ENCODE data around the gene NTNG2.

Gene NTNG2

DNA sequence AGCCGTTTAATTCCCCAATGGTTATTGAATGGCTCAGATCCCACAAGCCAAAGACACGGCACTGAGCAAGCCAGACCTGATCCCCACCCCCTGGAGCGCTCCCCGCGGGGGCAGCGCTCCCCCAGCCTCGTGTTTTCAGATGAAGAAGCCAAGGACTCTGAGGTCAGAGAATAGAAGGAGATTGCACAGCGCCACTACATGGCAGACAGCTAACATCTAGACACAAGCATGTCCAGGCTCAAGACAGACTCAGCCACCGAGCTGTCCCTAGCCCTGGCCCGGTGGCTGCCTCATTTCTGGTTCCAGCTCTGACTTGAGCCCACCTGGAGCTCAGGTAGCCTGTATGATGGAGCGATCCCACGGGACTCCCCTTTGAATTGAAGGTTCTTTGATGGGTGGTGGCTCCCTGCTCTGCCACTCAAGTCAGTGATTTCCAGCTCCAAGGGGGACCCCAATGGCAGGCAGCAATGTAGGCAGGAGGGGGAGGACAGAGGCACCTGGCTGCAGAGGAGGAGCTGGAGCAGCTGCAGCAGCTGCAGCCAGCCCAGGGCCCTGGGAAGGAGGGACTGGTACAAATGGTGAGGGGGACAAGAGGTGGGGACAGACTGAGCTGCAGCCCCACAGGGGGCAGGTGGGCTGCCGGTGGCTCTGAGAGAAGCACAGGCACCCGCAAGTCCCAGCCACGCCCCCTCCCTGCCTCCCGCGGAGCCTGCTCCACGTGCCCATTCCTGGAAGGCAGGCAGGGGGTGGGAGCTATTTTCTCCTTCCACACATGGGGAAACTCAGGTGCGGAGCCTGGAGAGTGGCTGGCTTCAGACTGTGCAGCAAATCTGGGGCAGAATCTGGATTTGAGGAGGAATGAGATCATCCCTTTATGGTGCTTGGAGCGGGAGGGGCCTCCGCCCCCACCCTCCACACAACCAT lies 40.2 kb downstream of the NTNG2 start:
- no peak for DNase-seq (ENCODE audit: low spot score)

DNA sequence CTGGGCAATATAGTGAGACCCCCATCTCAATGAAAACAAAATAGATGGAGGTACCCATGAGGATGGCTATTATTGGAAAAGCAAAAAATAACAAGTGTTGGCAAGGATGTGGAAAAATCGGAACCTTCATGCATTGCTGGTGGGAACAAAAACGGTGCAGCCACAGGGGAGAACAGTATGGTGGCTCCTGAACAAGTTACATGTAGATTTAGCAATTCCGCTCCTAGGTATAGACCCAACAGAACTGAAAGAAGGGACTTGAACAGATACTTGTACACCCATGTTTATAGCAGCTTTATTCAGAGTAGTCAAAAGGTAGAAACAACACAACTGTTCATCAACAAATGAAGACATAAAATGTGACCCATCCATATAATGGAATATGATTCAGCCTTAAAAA lies 43.0 kb downstream of the NTNG2 start:
- DNase-seq (ENCODE audit: low spot score): no peak

- DNase-seq (ENCODE audit: low spot score): no peak
Observed at GRCh38 chr9:132207215-132207614, 45.4 kb downstream of the NTNG2 start.

GRCh38 chr9:132207839-132208615 lies 46.2 kb downstream of the NTNG2 start:
- no peak for DNase-seq (ENCODE audit: low spot score)

DNA sequence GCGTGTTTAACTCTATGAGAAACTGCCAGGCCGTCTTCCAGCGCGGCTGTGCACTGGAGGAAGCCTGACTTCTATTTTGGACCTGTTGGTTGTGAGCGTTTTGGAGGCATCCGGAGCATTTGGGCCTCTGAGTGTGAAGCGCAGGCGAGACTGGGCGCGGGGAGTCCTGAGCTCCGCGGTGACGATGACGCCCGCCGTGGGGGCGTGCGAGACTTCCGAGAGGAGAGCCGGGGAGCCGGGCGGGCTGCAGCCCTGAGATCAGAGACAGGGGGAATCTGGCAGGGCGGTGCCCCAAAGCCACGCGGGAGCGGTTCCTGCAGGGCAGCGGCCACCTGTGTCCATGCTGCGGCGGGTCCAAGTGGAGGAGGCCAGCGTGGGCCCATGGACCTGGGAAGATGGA lies 47.4 kb downstream of the NTNG2 start:
- no peak for DNase-seq (ENCODE audit: low spot score)

GRCh38 chr9:132210472-132211145 lies 48.8 kb downstream of the NTNG2 start:
- no peak for DNase-seq (ENCODE audit: low spot score)

- DNase-seq (ENCODE audit: low spot score): no peak
Observed at GRCh38 chr9:132211570-132211969, 49.7 kb downstream of the NTNG2 start.

DNA sequence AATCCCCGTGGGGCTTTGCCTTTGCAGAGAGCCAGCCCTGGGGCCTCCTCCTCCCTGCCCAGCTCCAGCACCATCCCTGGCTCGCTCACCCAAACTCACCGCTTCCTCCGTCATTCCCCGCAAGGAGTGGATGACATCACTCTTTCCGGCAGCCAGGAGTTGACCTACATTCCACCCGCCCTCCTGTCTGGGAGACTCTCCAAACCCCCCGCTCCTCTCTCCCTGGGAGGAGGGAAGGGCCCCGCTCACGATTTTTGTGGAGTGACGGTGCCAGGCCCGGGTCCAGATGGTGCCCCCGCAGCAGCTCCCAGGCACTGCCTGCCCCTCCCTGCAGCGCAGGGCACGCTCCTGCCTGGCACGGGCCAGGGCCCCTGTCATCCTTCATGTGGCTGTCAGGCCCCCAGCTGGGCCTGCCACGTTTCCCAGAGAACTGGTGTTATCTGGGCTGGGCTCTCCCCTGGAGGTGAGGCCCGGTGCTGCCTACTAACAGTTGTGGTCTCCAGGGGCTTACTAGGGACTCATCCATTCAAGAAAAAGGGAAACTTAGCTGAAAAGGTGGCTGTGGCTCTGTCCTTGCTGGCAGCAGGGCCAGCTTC lies 52.3 kb downstream of the NTNG2 start:
- DNase-seq (ENCODE audit: low spot score): peak; percentile 82

DNA sequence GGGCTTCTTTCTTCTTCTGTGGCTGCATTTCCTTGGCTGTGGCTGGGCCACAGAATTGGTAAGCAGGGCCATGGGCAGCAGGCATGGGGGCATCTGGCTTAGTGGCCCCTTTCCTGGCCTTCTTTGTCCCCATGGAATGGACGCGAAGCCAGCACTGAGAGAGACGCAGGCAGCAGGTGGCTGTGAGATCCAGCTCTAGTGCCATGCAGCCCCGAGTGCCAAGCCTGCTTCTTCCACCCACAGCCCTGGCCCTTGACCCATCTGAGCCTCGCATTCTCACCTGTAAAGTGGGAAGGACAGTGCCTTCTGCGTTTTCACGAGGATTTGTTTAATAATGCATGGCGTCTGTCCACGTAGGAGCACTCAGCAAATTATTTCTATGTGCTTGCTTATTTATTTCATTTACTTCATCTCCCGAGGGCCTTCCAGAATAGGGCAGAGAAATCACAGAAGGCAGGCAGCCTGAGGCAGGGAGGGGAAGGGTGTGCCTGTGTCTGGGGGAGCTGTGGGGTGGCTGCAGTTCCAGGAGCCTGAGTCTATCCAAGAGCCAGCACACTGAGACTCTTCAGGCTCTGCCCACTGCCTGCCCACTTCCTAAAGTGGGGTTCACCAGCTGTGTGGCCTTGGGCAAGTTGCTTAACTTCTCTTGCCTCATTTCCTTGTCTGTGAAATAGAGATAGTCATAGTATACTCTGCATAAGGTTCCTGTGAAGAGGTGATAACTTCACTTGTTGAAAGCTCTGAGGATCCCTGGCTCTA lies 55.2 kb downstream of the NTNG2 start:
- DNase-seq (ENCODE audit: low spot score): no peak

GRCh38 chr9:132218208-132218607 lies 56.4 kb downstream of the NTNG2 start:
- DNase-seq (ENCODE audit: low spot score): no peak

GRCh38 chr9:132221941-132222340 lies 60.1 kb downstream of the NTNG2 start:
- DNase-seq (ENCODE audit: low spot score): no peak

- DNase-seq (ENCODE audit: low spot score): no peak
Observed at GRCh38 chr9:132224645-132225044, 62.8 kb downstream of the NTNG2 start.

- DNase-seq (ENCODE audit: low spot score): no peak
Observed at GRCh38 chr9:132226571-132227430, 64.9 kb downstream of the NTNG2 start.

DNA sequence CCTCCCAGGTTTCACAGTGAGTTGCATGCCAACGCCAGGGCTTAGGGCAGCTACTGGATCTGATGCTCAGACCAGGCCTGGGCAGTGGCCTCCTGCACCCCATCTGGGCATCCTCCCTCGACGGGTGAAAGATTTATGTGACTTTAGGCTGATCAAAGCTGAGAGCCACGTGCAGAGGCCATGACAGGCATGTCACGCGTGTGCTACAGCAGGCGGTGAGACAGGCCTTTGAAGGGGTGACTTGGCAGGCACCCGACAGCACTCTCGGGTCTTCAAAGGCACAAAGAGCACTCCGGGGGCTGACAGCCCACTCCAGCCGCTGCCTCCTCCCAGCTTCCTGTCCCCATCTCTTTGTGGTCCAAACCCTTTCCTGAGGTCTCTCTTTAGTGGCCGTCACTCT lies 66.2 kb downstream of the NTNG2 start:
- no peak for DNase-seq (ENCODE audit: low spot score)

DNA sequence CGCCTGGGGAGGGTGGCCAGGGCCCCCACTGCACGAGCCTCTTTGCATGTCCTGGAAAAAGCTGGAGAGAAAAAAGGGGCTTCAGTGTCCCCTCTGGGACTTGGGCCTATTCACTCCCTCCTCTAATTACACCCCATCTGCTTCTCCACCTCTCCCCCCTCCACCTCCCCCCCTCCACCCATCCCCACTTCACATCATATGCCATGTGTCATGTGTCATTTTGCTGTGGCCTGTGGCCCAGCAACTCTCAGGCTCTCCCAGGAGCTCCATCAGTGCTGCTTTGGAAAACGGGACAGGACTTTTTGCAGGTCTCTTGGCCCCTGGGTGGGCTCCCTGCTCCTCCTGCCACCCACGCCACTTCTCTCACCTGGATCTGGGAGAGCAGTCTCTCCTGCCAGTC lies 68.7 kb downstream of the NTNG2 start:
- DNase-seq (ENCODE audit: low spot score): no peak

DNA sequence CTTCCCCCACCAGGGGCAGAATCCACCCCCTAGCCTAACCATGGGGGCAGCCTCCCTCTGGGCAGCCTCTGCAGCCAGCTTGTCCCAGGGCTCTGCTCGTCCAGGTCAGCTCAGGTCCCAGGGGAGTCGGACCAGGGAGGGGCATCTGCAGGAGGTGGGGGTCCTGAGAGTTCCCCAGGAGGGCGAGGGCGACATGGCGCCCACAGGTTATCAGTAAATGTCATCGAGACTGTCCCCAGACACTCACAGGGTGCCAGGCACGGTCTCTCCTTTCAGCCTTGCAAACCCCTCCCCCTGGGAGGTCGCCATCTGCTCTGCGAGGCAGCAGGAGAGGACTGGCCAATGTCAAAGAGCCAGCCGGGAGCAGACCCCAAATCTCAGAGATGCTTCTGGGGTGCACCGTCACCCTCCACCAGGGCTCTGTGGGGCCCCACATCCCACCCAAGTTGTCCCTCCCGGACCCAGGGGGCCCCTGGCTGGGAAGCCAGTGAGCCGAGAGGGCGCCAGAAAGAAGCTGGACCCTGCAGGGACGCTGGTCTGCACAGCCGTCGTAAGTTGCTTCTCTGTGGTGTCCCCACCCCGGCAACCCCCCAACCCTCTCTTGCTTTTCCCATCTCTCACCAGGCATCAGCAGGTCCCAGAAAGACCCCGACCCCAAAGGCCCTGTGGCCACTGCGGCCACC lies 69.3 kb downstream of the NTNG2 start:
- DNase-seq (ENCODE audit: low spot score): no peak

DNA sequence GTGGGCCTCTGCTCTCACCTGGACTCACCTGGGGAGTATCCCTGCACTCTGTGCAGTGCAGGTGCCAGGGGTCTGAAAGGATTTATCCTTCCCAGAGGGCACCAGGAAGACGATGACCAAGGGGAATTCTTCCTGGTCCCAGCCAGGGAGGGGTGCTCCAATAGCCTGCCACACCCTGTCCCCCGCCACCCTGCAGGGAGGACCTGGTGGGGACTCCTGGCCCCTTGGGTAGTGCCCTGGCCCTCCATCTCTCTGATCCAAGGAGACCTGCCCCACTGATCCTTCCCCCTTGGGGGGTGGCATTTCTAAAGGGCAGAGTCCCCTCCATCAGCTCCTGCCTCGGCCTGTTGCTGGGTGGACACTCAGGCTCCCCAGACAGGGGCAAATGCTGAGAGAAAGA lies 70.7 kb downstream of the NTNG2 start:
- no peak for DNase-seq (ENCODE audit: low spot score)

GRCh38 chr9:132233138-132233537 lies 71.3 kb downstream of the NTNG2 start:
- no peak for DNase-seq (ENCODE audit: low spot score)

DNA sequence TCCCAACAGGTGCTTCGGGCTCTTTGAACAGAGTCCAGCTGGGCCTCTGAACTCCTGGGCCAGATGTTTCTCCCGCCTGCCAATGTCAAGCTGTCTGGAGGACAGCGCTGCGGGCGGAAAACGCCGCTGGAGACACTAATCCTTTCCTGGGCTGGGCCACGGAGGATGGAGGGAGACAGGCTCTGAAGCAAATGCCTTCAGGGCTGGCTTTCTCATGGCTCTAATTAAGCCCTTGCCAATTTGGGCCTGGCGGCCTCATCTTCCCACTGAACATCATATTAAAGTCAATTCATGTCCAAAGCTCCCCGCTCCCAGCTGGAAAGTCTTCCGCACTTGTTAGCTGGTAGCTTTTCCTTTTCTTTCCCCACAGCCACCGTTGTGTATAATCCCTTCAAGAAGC lies 72.7 kb downstream of the NTNG2 start:
- no peak for DNase-seq (ENCODE audit: low spot score)

GRCh38 chr9:132235125-132235524 lies 73.3 kb downstream of the NTNG2 start:
- DNase-seq (ENCODE audit: low spot score): no peak

Measured in pons (tissue), 1 donor.